Uterus (tissue), 4 donors: Measurements from ENCODE around the gene FAM168A. TPM values are rescaled to one million over a fixed set of nuclear protein-coding genes. Genes with fewer than 3 reads are reported as not detected.
"Not testable (repeated sequence)": the region's sequence is repeated elsewhere in the genome, so short reads cannot be mapped to it uniquely, and the experiment has no call there.

ENCODE experiments used
- DNase-seq, 2 donors: peaks; one replicate each; pipeline ENCODE4 v3.0.0-alpha.2; 2019 to 2020
- H3K27ac ChIP-seq, 2 donors: fragments of 200-600 bp; sonication (generic); 1 replicate in 1 of 2; 2 replicates in 1 of 2; pipeline ENCODE4 v1.5.1; 2016 to 2018
- H3K27me3 ChIP-seq, 2 donors: fragments of 200-600 bp; sonication (generic); one replicate each; pipeline ENCODE4 v1.5.1; 2018 to 2019; ENCODE audit warnings: control low read depth in 1 of 2
- H3K36me3 ChIP-seq, 2 donors: fragments of 200-600 bp; sonication (generic); one replicate each; pipeline ENCODE4 v1.5.1; 2019; ENCODE audit warnings: control low read depth in 1 of 2
- H3K4me1 ChIP-seq, 2 donors: fragments of 200-600 bp; sonication (generic); one replicate each; pipeline ENCODE4 v1.5.1; 2018 to 2019; ENCODE audit warnings: control low read depth in 1 of 2
- H3K4me3 ChIP-seq, 2 donors: fragments of 200-600 bp; sonication (generic); 1 replicate in 1 of 2; 2 replicates in 1 of 2; pipeline ENCODE4 v1.5.1; 2018 to 2019; ENCODE audit warnings: mild to moderate bottlenecking in 1 of 2
- H3K9me3 ChIP-seq, 2 donors: fragments of 200-600 bp; sonication (generic); one replicate each; pipeline ENCODE4 v1.5.1; 2019; ENCODE audit warnings: control low read depth in 1 of 2
- POLR2A ChIP-seq, 2 donors: fragments of 450-650 bp; IDR thresholded peaks; one replicate each; pipeline ENCODE4 v1.6.1; 2016; ENCODE audit warnings: antibody characterized with exemption in 2 of 2, mild to moderate bottlenecking in 1 of 2, moderate library complexity in 1 of 2
- intact Hi-C: fragments of 100-400 bp; cut with DNase I; formaldehyde crosslinking; loops from one replicate; pipeline ENCODE4 v1.15.1; 2023; ENCODE audit warnings: low total_unique reads
- total RNA-seq, 4 donors: library from RNA; depleted of rRNA in 3 of 4; stranded (reverse); fragments of >200 nt in 3 of 4; gene quantifications; one replicate each; pipeline versions ENCODE4 v1.1.0 to v1.2.4, GENCODE V29; 2014 to 2023
- TF ChIP-seq, protein P1 (sequence below), 4 experiments: fragments of 200-600 bp in 2 of 4; fragments of 450-650 bp in 2 of 4; sonication (generic) in 2 of 4; IDR thresholded peaks; one replicate each; pipeline ENCODE4 v1.5.1; 2016 to 2019; ENCODE audit warnings: antibody characterized with exemption in 4 of 4, mild to moderate bottlenecking in 2 of 4, moderate library complexity in 1 of 4
- donor health status: DM: yes; HTN: yes; CAD: no.

FAM168A gene
- total RNA-seq, 4 donors from 2014 or later: 7.9 to 50.3 (median 25.8) TPM

DNA sequence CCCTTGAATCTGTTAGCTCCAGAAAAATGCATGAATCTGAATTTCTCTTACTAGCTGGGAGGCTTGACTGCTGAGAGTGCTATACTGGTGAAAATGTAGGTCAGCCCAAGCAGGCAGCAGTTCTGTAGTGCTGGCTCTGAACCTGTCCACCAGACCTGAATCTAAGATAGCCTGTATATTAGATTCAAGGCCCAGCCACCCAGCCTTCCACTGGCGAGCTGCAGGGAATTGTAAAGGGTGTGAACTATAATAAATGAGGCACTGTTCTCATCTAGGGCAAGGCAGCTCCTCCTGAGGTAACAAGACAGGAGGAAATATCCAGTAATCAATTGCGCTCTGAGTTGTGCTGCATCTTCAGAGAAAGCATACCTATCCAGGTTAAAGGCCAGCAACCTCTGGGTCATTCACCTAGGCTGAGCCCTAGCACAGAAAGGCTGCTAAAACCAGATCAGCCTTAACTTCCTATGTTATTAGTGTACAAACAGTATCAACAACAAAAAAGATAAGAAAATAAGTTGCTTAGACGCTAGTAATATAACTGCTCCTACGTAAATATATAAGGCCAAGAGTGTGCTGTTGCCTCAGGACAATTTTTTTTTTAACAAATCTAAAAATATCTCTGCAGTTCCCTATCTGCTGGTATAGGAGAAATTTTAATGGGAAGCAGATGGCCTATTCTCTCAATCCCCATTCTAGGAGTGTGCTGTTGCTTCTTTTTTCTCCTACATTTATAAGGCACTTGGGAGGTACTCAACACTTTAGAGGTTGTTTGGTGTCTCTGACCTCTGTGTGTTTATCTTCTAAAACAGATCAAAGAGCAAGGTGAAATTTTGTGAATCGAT, 158.7 kb downstream of the FAM168A start:
- Histone ChIP-seq H3K9me3 (no peaks in the 10 kb centered on the region), H3K36me3 (no peaks in the 10 kb centered on the region), H3K27ac (no peak overlapping the region), H3K27me3 (no peaks in the 10 kb centered on the region), H3K4me1 (no peaks in the 10 kb centered on the region), H3K4me3 (no peak overlapping the region)
- no peak for TF ChIP-seq POLR2A (IDR thresholded peaks at IDR 0.05)
- TF ChIP-seq, protein P1, sequence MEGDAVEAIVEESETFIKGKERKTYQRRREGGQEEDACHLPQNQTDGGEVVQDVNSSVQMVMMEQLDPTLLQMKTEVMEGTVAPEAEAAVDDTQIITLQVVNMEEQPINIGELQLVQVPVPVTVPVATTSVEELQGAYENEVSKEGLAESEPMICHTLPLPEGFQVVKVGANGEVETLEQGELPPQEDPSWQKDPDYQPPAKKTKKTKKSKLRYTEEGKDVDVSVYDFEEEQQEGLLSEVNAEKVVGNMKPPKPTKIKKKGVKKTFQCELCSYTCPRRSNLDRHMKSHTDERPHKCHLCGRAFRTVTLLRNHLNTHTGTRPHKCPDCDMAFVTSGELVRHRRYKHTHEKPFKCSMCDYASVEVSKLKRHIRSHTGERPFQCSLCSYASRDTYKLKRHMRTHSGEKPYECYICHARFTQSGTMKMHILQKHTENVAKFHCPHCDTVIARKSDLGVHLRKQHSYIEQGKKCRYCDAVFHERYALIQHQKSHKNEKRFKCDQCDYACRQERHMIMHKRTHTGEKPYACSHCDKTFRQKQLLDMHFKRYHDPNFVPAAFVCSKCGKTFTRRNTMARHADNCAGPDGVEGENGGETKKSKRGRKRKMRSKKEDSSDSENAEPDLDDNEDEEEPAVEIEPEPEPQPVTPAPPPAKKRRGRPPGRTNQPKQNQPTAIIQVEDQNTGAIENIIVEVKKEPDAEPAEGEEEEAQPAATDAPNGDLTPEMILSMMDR (IDR thresholded peaks at IDR 0.05): no peak
- DNase-seq: no peak
- intact Hi-C loops: no loop called here

DNA sequence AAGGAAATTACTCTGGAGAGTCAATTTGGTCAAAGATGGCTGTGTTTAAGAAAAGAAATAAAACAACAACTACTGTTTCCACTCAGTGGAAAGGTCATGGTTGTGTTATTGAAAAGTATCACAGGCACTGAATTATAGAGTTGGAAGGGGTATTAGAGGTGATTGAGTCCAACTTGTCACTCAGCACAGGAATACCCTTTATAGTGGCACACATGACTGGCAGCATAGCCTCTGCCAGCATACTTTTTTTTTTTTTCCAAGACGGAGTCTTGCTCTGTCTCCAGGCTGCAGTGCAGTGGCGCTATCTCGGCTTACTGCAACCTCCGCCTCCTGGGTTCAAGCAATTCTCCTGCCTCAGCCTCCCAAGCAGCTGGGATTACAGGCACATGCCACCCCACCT, 161.1 kb downstream of the FAM168A start:
- H3K4me1 ChIP-seq, H3K9me3 ChIP-seq, DNase-seq, H3K4me3 ChIP-seq, H3K36me3 ChIP-seq, H3K27ac ChIP-seq, H3K27me3 ChIP-seq, intact Hi-C loops: not testable (repeated sequence)

GRCh38 chr11:73431396-73431795, 166.5 kb downstream of the FAM168A start:
- no peaks in the 10 kb centered on the region for H3K27me3 ChIP-seq
- no peaks in the 10 kb centered on the region for H3K36me3 ChIP-seq
- intact Hi-C loops: no loop called here
- no peak for DNase-seq
- H3K4me3 ChIP-seq: no peak overlapping the region
- TF ChIP-seq POLR2A (IDR thresholded peaks at IDR 0.05): no peak
- TF ChIP-seq, protein P1 (IDR thresholded peaks at IDR 0.05): no peak
- H3K4me1 ChIP-seq: no peaks in the 10 kb centered on the region
- no peaks in the 10 kb centered on the region for H3K9me3 ChIP-seq
- H3K27ac ChIP-seq: no peak overlapping the region

DNA sequence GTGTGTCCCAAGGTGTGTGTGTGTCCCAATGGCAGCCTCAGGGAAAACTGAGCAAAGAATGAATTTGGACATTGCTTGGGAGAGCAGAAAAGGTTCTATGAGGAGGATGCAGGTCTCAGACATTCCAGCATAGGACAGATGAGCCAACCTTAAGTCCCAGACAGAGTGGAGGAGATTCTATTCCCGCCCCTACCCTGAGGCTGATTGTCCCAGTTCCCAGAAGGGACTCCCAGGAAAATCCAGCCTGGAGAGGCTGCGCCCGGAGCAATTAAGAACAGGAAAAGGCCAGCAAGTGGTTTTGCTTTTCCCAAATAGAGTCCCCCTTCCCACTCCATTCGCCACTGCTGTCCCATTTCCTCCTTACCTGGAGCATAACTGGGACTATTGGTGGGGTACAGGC, 167.6 kb downstream of the FAM168A start:
- Histone ChIP-seq H3K27ac (no peak overlapping the region), H3K9me3 (no peaks in the 10 kb centered on the region), H3K27me3 (no peaks in the 10 kb centered on the region), H3K4me3 (no peak overlapping the region), H3K4me1 (no peaks in the 10 kb centered on the region), H3K36me3 (no peaks in the 10 kb centered on the region)
- no peak for DNase-seq
- intact Hi-C loops: no loop called here
- TF ChIP-seq POLR2A (IDR thresholded peaks at IDR 0.05): no peak
- TF ChIP-seq, protein P1 (IDR thresholded peaks at IDR 0.05): no peak

- Histone ChIP-seq H3K27ac (no peak overlapping the region), H3K36me3 (no peaks in the 10 kb centered on the region), H3K4me3 (no peak overlapping the region), H3K9me3 (no peaks in the 10 kb centered on the region), H3K4me1 (no peaks in the 10 kb centered on the region), H3K27me3 (no peaks in the 10 kb centered on the region)
- intact Hi-C loops: no loop called here
- TF ChIP-seq, protein P1 (IDR thresholded peaks at IDR 0.05): no peak
- no peak for TF ChIP-seq POLR2A (IDR thresholded peaks at IDR 0.05)
- no peak for DNase-seq
These were observed 168.7 kb downstream of the FAM168A start for GRCh38 chr11:73429121-73429750.
